Measurements from ENCODE around the gene MAST2.

GRCh38 chr1:45999507-45999906 lies 196.1 kb downstream of the MAST2 start:
- TF ChIP-seq CTCF (IDR thresholded peaks at IDR 0.05), result no peak
- no peak for TF ChIP-seq POLR2A (IDR thresholded peaks at IDR 0.05)
- no peak for TF ChIP-seq POLR2AphosphoS5 (IDR thresholded peaks at IDR 0.05)

Measured in prostate gland (tissue), 2 donors.